Measurements from ENCODE around the gene SDCBP2. TPM values are rescaled to one million over a fixed set of nuclear protein-coding genes. Genes with fewer than 3 reads are reported as not detected.

The SDCBP2 gene
- total RNA-seq, 1 experiment from 2014 or later = 3.3 TPM

DNA sequence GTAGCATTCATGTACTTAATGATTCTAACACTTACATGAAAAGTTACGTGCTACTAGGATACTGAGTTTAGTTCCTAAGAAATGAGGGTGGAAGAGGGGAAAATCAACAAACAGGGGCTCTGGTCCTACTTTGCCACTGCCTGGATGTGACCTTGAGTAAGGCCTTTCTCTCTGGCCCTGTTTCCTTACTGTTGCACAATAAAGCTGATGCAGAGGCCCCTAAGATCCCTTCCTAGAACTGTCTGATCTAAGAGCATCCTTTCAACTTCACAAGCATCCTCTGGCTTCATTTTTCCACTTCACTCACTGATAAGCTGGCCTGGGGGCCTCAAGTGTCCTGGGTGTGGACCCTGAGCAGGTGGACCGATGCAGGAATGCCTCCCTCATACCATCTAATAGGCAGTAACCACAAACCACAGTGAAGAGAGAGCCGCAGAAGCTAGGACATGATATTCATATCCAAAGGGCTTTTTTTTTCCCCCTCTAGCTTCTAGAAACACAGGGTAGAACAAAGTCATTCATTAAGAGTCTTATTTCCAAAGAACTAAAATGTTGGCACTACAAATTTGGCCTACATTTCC lies 42.4 kb upstream of the SDCBP2 start:
- H3K27ac Mint-ChIP-seq = no peak overlapping the region
- TF ChIP-seq, protein P1, sequence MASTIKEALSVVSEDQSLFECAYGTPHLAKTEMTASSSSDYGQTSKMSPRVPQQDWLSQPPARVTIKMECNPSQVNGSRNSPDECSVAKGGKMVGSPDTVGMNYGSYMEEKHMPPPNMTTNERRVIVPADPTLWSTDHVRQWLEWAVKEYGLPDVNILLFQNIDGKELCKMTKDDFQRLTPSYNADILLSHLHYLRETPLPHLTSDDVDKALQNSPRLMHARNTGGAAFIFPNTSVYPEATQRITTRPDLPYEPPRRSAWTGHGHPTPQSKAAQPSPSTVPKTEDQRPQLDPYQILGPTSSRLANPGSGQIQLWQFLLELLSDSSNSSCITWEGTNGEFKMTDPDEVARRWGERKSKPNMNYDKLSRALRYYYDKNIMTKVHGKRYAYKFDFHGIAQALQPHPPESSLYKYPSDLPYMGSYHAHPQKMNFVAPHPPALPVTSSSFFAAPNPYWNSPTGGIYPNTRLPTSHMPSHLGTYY (CRISPR knock-in tag; IDR thresholded peaks at IDR 0.05) = no peak
- CTCF ChIA-PET = interaction anchor here (1.4 kb wide), 1 partner anchor 10 kb away, joined by 3 read pairs; no protein-coding TSS in a partner anchor
- no peak for ATAC-seq
- H3K4me1 Mint-ChIP-seq = peaks cover 10% of the 10 kb centered on the region
- no peaks in the 10 kb centered on the region for H3K27me3 Mint-ChIP-seq (ENCODE audit: low read depth)
- POLR2A ChIA-PET = no interaction called here
- DNase-seq (ENCODE audit: low spot score) = no peak
- no peak overlapping the region for H3K4me3 Mint-ChIP-seq
- H3K36me3 Mint-ChIP-seq = peaks cover 43% of the 10 kb centered on the region
- H3K9me3 Mint-ChIP-seq = no peaks in the 10 kb centered on the region; the same call in 1 of the 2 replicates

DNA sequence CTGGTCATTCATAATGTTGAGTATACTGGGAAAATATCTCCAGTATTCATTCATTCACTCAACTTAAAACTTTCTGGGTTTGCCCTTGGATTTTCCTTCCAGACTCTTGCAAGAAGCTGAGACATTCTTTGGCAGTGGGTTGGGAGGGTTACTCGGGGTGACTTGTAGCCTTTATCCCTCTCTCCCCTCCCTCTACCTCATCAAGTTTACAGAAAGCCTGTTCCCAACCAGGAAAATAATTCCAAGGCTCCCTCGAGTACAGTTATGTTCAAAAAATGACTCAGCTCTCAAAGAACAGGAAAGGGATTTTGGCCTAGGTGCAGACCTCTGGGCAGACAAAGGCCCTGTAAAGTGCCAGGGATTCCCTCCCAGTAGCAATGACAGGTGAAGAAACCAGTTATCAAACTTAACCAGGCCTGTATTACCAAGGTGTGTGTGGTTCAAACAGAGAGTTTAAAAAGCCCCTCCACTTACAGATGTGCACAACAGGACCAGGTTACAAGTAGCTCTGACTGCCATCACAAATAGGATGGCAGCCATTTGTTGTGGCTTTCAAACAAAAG lies 41.7 kb upstream of the SDCBP2 start:
- TF ChIP-seq FOXP1 (CRISPR knock-in tag; IDR thresholded peaks at IDR 0.05; ENCODE audit: borderline replicate concordance) (no peak), SMAD4 (CRISPR knock-in tag; IDR thresholded peaks at IDR 0.05) (no peak), FOXK1 (CRISPR knock-in tag; IDR thresholded peaks at IDR 0.05) (no peak), GRHL2 (CRISPR knock-in tag; IDR thresholded peaks at IDR 0.05; ENCODE audit: insufficient replicate concordance, severe bottlenecking) (no peak), NFATC4 (CRISPR knock-in tag; IDR thresholded peaks at IDR 0.05) (no peak), ZNF671 (CRISPR knock-in tag; IDR thresholded peaks at IDR 0.05) (no peak), HMGA2 (CRISPR knock-in tag; IDR thresholded peaks at IDR 0.05) (no peak), ZNF396 (CRISPR knock-in tag; IDR thresholded peaks at IDR 0.05; ENCODE audit: borderline replicate concordance) (no peak), SOX15 (CRISPR knock-in tag; IDR thresholded peaks at IDR 0.05) (no peak), IRF2 (CRISPR knock-in tag; IDR thresholded peaks at IDR 0.05; ENCODE audit: borderline replicate concordance, low read depth) (no peak), ELF4 (CRISPR knock-in tag; IDR thresholded peaks at IDR 0.05; ENCODE audit: low read depth) (no peak), KAT7 (CRISPR knock-in tag; IDR thresholded peaks at IDR 0.05; ENCODE audit: borderline replicate concordance) (no peak)
- TF ChIP-seq, protein P2, sequence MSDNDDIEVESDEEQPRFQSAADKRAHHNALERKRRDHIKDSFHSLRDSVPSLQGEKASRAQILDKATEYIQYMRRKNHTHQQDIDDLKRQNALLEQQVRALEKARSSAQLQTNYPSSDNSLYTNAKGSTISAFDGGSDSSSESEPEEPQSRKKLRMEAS (CRISPR knock-in tag; IDR thresholded peaks at IDR 0.05) = no peak
- TF ChIP-seq, protein P3, sequence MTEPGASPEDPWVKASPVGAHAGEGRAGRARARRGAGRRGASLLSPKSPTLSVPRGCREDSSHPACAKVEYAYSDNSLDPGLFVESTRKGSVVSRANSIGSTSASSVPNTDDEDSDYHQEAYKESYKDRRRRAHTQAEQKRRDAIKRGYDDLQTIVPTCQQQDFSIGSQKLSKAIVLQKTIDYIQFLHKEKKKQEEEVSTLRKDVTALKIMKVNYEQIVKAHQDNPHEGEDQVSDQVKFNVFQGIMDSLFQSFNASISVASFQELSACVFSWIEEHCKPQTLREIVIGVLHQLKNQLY (CRISPR knock-in tag; IDR thresholded peaks at IDR 0.05) = no peak
- TF ChIP-seq, protein P4, sequence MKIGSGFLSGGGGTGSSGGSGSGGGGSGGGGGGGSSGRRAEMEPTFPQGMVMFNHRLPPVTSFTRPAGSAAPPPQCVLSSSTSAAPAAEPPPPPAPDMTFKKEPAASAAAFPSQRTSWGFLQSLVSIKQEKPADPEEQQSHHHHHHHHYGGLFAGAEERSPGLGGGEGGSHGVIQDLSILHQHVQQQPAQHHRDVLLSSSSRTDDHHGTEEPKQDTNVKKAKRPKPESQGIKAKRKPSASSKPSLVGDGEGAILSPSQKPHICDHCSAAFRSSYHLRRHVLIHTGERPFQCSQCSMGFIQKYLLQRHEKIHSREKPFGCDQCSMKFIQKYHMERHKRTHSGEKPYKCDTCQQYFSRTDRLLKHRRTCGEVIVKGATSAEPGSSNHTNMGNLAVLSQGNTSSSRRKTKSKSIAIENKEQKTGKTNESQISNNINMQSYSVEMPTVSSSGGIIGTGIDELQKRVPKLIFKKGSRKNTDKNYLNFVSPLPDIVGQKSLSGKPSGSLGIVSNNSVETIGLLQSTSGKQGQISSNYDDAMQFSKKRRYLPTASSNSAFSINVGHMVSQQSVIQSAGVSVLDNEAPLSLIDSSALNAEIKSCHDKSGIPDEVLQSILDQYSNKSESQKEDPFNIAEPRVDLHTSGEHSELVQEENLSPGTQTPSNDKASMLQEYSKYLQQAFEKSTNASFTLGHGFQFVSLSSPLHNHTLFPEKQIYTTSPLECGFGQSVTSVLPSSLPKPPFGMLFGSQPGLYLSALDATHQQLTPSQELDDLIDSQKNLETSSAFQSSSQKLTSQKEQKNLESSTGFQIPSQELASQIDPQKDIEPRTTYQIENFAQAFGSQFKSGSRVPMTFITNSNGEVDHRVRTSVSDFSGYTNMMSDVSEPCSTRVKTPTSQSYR (CRISPR knock-in tag; IDR thresholded peaks at IDR 0.05) = no peak
- TF ChIP-seq, protein P5, sequence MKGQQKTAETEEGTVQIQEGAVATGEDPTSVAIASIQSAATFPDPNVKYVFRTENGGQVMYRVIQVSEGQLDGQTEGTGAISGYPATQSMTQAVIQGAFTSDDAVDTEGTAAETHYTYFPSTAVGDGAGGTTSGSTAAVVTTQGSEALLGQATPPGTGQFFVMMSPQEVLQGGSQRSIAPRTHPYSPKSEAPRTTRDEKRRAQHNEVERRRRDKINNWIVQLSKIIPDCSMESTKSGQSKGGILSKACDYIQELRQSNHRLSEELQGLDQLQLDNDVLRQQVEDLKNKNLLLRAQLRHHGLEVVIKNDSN (CRISPR knock-in tag; IDR thresholded peaks at IDR 0.05) = no peak
- TF ChIP-seq, protein P6, sequence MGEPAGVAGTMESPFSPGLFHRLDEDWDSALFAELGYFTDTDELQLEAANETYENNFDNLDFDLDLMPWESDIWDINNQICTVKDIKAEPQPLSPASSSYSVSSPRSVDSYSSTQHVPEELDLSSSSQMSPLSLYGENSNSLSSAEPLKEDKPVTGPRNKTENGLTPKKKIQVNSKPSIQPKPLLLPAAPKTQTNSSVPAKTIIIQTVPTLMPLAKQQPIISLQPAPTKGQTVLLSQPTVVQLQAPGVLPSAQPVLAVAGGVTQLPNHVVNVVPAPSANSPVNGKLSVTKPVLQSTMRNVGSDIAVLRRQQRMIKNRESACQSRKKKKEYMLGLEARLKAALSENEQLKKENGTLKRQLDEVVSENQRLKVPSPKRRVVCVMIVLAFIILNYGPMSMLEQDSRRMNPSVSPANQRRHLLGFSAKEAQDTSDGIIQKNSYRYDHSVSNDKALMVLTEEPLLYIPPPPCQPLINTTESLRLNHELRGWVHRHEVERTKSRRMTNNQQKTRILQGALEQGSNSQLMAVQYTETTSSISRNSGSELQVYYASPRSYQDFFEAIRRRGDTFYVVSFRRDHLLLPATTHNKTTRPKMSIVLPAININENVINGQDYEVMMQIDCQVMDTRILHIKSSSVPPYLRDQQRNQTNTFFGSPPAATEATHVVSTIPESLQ (CRISPR knock-in tag; IDR thresholded peaks at IDR 0.05) = no peak
- TF ChIP-seq, protein P7, sequence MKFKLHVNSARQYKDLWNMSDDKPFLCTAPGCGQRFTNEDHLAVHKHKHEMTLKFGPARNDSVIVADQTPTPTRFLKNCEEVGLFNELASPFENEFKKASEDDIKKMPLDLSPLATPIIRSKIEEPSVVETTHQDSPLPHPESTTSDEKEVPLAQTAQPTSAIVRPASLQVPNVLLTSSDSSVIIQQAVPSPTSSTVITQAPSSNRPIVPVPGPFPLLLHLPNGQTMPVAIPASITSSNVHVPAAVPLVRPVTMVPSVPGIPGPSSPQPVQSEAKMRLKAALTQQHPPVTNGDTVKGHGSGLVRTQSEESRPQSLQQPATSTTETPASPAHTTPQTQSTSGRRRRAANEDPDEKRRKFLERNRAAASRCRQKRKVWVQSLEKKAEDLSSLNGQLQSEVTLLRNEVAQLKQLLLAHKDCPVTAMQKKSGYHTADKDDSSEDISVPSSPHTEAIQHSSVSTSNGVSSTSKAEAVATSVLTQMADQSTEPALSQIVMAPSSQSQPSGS (CRISPR knock-in tag; IDR thresholded peaks at IDR 0.05; ENCODE audit: borderline replicate concordance, low read depth) = no peak
- TF ChIP-seq, protein P8, sequence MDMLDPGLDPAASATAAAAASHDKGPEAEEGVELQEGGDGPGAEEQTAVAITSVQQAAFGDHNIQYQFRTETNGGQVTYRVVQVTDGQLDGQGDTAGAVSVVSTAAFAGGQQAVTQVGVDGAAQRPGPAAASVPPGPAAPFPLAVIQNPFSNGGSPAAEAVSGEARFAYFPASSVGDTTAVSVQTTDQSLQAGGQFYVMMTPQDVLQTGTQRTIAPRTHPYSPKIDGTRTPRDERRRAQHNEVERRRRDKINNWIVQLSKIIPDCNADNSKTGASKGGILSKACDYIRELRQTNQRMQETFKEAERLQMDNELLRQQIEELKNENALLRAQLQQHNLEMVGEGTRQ (CRISPR knock-in tag; IDR thresholded peaks at IDR 0.05) = no peak
- ChIA-PET CTCF (no interaction called here), POLR2A (no interaction called here)
- no peaks in the 10 kb centered on the region for H3K27me3 Mint-ChIP-seq (ENCODE audit: low read depth)
- peaks cover 43% of the 10 kb centered on the region for H3K36me3 Mint-ChIP-seq
- peaks cover 4% of the 10 kb centered on the region for H3K4me1 Mint-ChIP-seq
- no peak overlapping the region for H3K4me3 Mint-ChIP-seq
- H3K9me3 Mint-ChIP-seq = no peaks in the 10 kb centered on the region; the same call in 1 of the 2 replicates
- ATAC-seq (no peak), DNase-seq (ENCODE audit: low spot score) (no peak)
- no peak overlapping the region for H3K27ac Mint-ChIP-seq
